ENCODE data around the gene CAPN14.

- TF ChIP-seq POLR2A (IDR thresholded peaks at IDR 0.05) = no peak
- TF ChIP-seq, protein P1, sequence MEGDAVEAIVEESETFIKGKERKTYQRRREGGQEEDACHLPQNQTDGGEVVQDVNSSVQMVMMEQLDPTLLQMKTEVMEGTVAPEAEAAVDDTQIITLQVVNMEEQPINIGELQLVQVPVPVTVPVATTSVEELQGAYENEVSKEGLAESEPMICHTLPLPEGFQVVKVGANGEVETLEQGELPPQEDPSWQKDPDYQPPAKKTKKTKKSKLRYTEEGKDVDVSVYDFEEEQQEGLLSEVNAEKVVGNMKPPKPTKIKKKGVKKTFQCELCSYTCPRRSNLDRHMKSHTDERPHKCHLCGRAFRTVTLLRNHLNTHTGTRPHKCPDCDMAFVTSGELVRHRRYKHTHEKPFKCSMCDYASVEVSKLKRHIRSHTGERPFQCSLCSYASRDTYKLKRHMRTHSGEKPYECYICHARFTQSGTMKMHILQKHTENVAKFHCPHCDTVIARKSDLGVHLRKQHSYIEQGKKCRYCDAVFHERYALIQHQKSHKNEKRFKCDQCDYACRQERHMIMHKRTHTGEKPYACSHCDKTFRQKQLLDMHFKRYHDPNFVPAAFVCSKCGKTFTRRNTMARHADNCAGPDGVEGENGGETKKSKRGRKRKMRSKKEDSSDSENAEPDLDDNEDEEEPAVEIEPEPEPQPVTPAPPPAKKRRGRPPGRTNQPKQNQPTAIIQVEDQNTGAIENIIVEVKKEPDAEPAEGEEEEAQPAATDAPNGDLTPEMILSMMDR (IDR thresholded peaks at IDR 0.05) = no peak
These were observed 18.1 kb downstream of the CAPN14 start for GRCh38 chr2:31199206-31199605.

All from gastroesophageal sphincter (tissue), 3 donors.